ENCODE measurements around the gene SLC43A2. TPM values are rescaled to one million over a fixed set of nuclear protein-coding genes. Genes with fewer than 3 reads are reported as not detected.

The SLC43A2 gene
- total and polyA plus RNA-seq, 2 of the 13 experiments (the other 11 are each of a cell fraction or from before 2014, with no cell fraction given): 7.3 to 20.0 TPM

DNA sequence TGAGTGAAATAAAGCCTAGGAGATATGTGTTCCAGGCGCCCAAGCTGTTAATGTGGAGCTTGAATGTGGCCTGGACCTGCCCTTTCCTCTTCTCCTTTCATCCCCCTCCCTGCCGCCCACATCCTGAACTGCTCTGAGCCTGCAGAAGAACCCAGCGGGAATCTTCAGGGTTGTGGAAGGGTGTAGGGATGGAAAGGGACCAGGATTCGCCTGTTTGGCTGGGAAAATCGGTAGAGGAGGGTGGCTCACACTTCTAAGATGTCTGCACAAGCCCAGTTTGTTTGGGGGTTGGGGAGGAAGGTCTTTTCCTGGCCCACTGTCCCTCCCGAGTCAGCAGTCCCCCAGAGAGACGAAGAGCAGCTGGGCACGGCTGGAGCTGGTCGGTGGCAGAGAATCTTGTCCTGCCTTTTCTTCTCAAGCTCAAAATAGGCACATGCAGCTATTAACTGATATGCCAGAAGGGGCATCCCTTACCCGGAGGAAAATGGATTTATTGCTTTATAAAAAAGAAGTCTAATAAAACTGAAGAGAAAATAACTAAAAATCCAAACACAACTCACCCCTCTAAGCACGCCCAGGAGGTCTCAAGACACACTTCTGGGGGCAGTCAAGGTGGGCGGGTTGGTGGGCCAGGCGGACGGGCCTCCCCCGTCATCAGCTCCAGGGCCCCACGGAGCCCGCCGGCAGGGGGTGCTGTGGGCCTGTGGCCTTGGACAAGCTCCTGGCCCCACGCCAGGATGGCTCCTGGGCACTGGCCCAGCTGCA lies 54.5 kb downstream of the SLC43A2 start (continued):
- TF ChIP-seq HDAC1 (CRISPR knock-in tag; IDR thresholded peaks at IDR 0.05): 0 out of 2 replicates have a peak, but pooled peaks have one; percentile 36
- peak; percentile 69; the same call in 1 of the 2 replicates for TF ChIP-seq ARNT2 (CRISPR knock-in tag; IDR thresholded peaks at IDR 0.05; ENCODE audit: low read depth)
- peak; percentile 63; the same call in 1 of the 2 replicates for TF ChIP-seq MIER3 (CRISPR knock-in tag; IDR thresholded peaks at IDR 0.05; ENCODE audit: borderline replicate concordance)
- TF ChIP-seq, protein P1, sequence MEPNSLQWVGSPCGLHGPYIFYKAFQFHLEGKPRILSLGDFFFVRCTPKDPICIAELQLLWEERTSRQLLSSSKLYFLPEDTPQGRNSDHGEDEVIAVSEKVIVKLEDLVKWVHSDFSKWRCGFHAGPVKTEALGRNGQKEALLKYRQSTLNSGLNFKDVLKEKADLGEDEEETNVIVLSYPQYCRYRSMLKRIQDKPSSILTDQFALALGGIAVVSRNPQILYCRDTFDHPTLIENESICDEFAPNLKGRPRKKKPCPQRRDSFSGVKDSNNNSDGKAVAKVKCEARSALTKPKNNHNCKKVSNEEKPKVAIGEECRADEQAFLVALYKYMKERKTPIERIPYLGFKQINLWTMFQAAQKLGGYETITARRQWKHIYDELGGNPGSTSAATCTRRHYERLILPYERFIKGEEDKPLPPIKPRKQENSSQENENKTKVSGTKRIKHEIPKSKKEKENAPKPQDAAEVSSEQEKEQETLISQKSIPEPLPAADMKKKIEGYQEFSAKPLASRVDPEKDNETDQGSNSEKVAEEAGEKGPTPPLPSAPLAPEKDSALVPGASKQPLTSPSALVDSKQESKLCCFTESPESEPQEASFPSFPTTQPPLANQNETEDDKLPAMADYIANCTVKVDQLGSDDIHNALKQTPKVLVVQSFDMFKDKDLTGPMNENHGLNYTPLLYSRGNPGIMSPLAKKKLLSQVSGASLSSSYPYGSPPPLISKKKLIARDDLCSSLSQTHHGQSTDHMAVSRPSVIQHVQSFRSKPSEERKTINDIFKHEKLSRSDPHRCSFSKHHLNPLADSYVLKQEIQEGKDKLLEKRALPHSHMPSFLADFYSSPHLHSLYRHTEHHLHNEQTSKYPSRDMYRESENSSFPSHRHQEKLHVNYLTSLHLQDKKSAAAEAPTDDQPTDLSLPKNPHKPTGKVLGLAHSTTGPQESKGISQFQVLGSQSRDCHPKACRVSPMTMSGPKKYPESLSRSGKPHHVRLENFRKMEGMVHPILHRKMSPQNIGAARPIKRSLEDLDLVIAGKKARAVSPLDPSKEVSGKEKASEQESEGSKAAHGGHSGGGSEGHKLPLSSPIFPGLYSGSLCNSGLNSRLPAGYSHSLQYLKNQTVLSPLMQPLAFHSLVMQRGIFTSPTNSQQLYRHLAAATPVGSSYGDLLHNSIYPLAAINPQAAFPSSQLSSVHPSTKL (CRISPR knock-in tag; IDR thresholded peaks at IDR 0.05): peak; percentile 50; the same call in 1 of the 2 replicates
- TF ChIP-seq ZBTB7A (CRISPR knock-in tag; IDR thresholded peaks at IDR 0.05): 0 out of 2 replicates have a peak, but pooled peaks have one; percentile 29
- TF ChIP-seq ZFP36L1 (CRISPR knock-in tag; IDR thresholded peaks at IDR 0.05): 0 out of 2 replicates have a peak, but pooled peaks have one; percentile 27
- TF ChIP-seq, protein P2, sequence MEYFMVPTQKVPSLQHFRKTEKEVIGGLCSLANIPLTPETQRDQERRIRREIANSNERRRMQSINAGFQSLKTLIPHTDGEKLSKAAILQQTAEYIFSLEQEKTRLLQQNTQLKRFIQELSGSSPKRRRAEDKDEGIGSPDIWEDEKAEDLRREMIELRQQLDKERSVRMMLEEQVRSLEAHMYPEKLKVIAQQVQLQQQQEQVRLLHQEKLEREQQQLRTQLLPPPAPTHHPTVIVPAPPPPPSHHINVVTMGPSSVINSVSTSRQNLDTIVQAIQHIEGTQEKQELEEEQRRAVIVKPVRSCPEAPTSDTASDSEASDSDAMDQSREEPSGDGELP (IDR thresholded peaks at IDR 0.05; ENCODE audit: borderline replicate concordance, low read depth): peak; percentile 48; the same call in 1 of the 2 replicates
- peak; percentile 72 for TF ChIP-seq YY1 (IDR thresholded peaks at IDR 0.05; ENCODE audit: insufficient read depth, insufficient replicate concordance, low read depth, low read length)
- TF ChIP-seq MTA1 (CRISPR knock-in tag; IDR thresholded peaks at IDR 0.05; ENCODE audit: borderline replicate concordance): 0 out of 2 replicates have a peak, but pooled peaks have one; percentile 26
- TF ChIP-seq ZKSCAN8 (CRISPR knock-in tag; IDR thresholded peaks at IDR 0.05; ENCODE audit: borderline replicate concordance): peak; percentile 27; the same call in 1 of the 2 replicates
- 0 out of 2 replicates have a peak, but pooled peaks have one; percentile 50 for TF ChIP-seq HINFP (CRISPR knock-in tag; IDR thresholded peaks at IDR 0.05; ENCODE audit: low read depth)
- TF ChIP-seq HOXA3 (CRISPR knock-in tag; IDR thresholded peaks at IDR 0.05): peak; percentile 40; the same call in 1 of the 2 replicates
- TF ChIP-seq, protein P3, sequence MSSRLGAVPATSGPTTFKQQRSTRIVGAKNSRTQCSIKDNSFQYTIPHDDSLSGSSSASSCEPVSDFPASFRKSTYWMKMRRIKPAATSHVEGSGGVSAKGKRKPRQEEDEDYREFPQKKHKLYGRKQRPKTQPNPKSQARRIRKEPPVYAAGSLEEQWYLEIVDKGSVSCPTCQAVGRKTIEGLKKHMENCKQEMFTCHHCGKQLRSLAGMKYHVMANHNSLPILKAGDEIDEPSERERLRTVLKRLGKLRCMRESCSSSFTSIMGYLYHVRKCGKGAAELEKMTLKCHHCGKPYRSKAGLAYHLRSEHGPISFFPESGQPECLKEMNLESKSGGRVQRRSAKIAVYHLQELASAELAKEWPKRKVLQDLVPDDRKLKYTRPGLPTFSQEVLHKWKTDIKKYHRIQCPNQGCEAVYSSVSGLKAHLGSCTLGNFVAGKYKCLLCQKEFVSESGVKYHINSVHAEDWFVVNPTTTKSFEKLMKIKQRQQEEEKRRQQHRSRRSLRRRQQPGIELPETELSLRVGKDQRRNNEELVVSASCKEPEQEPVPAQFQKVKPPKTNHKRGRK (CRISPR knock-in tag; IDR thresholded peaks at IDR 0.05): no peak
- TF ChIP-seq TBX2 (CRISPR knock-in tag; IDR thresholded peaks at IDR 0.05; ENCODE audit: borderline replicate concordance): peak; percentile 49; the same call in 1 of the 2 replicates
- TF ChIP-seq MAZ (IDR thresholded peaks at IDR 0.05; ENCODE audit: borderline replicate concordance, low read depth, low read length): no peak
- TF ChIP-seq MAZ (CRISPR knock-in tag; IDR thresholded peaks at IDR 0.05; ENCODE audit: low read depth): peak; percentile 65
- TF ChIP-seq ZNF792 (CRISPR knock-in tag; IDR thresholded peaks at IDR 0.05): peak; percentile 58; the same call in 1 of the 2 replicates
- TF ChIP-seq PHF8 (CRISPR knock-in tag; IDR thresholded peaks at IDR 0.05): 0 out of 2 replicates have a peak, but pooled peaks have one; percentile 35
- no peak for TF ChIP-seq ZNF256 (CRISPR knock-in tag; conservative IDR thresholded peaks at IDR 0.05)

Data from HepG2 (cell line).